Activated effector memory CD4-positive, alpha-beta T cell treated with anti-CD3 and anti-CD28 coated beads, Interleukin-2, amount 50 U/mL, for 16 hours (primary cell): ENCODE results near the gene IGFL4.
A peak's percentile ranks its signal among the peaks of the same experiment; 100 is the strongest.

Source experiments
- DNase-seq: peaks from one replicate; pipeline ENCODE4 v3.0.0-alpha.2; 2020

Gene IGFL4

DNA sequence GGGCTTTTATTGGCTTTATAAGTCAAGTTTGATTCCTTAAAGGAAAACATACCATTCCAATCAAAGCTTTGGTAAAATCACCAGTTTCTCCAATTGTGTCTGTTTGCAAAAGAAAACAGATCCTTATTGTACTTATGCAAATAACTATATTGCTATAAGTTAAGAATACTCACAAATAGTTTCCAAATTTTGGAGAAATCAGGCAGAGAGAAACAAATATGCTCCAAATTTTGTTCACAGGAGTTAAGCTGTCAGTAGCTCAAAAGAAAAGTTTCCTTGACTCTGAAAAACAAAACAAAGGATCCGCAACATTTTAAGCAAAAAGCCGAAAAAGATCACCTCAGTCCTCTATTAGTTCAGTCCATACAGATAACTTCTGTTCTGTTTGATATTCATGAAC is 19.2 kb upstream of the IGFL4 start:
- DNase-seq, result no peak

- DNase-seq, result no peak
Measured at GRCh38 chr19:46058778-46059177, 18.0 kb upstream of the IGFL4 start.

GRCh38 chr19:46056536-46056935 is 15.7 kb upstream of the IGFL4 start:
- DNase-seq, result no peak

DNA sequence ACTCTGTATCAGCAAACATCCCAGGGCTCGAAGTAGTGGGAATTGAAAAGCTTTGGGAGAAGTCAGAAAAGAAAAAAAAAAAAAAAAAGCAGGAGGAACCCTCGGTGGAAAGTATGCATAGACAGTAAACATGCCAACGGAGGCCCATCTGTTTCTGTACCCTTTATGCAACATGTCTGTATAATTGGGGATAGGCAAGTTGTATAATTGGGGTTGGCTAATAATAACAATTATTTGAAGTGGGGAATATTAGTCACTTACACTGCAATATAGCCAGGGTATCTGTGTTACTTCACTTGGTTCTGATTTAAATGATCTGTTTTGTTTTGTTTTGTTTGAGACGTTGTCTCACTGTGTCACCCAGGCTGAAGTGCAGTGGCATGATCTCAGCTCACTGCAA is 12.1 kb upstream of the IGFL4 start:
- DNase-seq, result no peak

DNA sequence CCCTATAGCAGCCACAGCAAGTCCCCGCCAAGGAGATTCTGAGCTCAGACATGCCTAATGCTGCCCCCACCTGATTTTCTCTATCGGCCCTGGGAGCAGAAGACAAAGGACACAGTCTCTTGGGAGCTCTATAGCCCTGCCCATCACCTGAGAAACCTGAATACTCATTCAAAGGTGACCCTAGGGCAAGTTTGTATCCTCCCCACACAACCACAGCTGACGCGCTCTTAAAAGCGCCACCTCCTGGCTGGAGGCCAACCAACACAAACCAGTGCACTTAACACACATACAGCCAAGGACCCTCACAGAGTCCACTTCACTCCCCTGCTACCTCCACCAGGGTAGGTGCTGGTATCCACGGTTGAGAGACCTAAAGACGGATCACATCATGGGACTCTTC is 8.8 kb upstream of the IGFL4 start:
- DNase-seq, result no peak

GRCh38 chr19:46043519-46043918 is 2.7 kb upstream of the IGFL4 start:
- DNase-seq, result no peak

GRCh38 chr19:46042252-46042883 is 1.6 kb upstream of the IGFL4 start:
- DNase-seq, result no peak

DNA sequence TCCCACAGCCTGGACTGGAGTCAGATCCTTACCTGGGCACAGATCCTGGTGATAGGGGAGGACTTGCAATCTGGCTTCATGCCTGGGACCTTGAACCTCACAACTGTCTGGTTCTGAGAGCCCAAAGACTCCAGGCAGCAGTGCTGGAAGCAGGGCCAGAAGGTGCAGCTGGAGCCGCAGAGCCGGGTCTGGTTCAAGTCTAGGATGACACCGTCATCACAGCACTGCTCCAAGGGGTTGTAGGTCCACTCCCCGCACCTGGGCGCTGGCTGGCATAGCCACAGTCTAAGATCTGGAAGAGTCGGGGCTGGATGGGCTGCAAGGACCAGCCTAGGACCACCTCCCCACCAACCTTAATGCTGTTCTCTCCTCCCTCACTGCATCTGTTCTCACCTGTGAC is 677 bp downstream of the IGFL4 start:
- DNase-seq, result no peak

- DNase-seq, result no peak
Measured at GRCh38 chr19:46036744-46037128, 4.1 kb downstream of the IGFL4 start.

DNA sequence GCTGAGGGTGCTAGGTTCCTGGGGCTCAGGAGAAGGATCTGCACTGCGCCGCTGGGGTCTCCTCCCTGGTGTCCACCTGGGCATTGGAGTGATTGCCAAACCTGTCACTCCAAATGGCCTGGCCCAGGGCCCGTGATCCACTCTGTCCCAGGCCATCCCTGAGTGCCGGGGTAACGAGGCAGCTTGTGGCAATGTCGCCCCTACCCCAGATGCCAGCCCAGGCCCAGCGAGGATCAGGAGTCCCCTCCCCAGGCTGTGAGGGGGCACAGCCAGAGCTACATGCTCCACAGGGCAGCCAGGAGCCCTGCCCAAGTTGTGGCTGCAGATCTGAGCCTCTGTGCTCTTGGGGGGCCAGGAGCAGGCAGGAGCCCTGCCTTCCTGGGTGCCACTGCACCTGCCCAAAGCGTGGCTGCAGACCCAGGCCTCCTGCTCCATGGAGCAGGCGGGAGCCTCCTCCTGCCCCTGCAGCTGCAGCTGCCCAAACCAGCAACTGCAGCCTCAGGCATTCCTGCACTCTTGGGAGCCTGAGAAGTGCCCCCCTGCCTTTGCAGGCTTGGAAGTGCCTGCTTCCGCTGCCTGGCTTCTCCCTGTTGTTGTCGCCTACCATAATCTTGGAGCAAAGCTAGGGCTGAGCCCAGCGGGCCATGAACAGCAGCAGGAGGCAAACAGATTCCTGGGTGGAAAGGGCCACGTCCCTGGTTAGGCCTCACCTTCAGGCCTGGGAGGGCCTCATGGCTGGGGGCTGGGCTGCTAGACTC is 4.6 kb downstream of the IGFL4 start:
- DNase-seq, result no peak

- DNase-seq, result no peak
Measured at GRCh38 chr19:46035546-46035945, 5.3 kb downstream of the IGFL4 start.

DNA sequence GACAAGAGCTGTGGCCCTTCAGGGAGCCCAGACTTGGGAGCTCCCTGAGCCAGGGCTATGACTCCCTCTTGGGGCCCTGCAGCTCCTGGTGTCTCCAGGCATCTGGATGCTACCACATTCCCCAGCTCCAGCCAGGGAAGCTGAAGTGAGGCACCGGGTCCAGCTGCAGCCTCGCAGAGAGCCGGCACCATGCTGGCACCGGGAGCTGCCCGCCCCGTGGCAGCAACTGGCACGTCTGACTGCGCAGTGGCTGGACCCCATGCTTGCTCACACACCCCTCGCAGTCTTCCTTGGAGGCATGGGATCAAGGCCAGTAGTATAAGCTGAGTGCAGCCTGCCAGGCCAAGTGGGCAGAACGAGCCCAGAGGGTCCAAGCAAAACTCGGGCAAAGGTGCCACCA is 7.4 kb downstream of the IGFL4 start:
- DNase-seq, result no peak

DNA sequence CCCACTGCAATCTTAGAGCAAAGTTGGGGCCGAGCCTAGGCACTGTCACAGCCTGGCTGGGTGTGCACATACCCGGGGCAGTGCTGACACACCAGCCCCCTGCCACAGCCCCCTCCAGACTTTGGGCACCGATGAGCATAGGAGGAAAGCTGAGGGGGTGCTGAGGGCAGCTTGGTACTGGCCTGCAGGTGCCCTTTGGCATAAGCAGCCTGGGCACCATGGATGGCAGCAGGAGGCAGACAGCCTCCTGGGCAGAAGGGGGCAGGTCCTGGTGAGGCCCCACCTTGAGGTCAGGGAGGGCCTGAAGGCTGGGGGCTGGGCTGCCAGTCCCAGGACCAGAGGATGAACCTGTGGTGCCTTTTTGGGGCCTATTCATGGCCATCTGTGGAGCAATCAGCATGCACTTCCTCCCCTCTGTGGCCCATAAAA is 8.2 kb downstream of the IGFL4 start:
- DNase-seq, result no peak

DNA sequence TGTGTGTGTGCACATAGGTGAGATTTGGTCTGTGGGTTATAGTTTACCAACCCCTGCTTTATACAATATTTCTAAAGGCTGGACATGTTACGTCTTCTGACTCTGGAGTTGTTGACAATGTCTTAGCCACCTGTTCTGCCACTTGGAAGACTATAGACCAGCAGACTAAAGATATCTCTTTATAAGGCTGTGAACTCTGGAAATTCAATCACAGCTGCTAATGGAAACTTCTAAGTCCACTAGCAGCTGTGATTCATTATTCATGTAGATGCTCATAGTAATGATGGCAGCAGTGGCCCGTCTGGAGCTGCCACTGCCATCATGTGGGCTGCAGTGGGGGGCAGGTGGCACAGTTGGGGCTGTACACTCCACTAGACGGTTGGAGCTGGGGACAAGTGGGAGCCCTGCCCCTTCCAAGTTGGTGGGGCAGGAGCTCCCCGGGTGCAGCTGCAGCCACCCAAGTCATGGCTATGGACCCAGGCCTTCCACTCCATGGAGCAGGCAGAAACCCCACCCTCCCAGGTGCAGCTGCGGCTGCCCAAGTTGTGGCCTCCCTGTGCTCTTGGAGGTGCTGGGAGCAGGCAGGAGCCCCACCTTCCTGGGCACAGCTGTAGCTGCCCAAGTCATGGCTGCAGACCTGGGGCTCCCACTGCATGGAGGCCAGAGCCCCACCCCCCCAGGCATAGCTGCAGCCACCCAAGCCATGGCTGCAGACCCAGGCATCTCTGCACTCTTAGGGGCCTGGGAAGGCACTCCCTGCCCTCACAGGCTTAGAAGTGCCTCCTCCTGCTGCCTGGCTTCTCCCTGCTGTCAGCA is 8.8 kb downstream of the IGFL4 start:
- no peak for DNase-seq

- DNase-seq, result no peak
Measured at GRCh38 chr19:46030812-46031550, 9.8 kb downstream of the IGFL4 start.

DNA sequence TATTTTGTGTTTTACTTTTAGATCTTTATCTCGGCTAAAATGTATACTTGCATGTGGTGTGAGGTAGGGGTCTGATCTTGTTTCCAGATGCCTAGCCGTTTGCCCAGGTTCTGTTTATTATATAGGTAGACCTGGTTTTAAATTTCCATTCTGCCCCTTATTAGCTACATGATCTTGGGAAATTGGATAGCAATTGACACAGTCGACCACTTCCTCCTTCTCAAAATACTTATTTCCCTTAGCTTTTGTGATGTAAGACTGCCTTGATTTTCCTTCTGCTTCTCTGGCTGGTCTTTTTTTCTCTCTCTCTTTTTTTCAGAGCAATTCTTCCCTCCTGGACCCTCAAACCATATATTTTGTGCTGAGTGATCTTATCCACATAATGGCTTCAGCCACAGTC is 15.0 kb downstream of the IGFL4 start:
- no peak for DNase-seq

- no peak for DNase-seq
Measured at GRCh38 chr19:46023311-46023779, 17.5 kb downstream of the IGFL4 start.

DNA sequence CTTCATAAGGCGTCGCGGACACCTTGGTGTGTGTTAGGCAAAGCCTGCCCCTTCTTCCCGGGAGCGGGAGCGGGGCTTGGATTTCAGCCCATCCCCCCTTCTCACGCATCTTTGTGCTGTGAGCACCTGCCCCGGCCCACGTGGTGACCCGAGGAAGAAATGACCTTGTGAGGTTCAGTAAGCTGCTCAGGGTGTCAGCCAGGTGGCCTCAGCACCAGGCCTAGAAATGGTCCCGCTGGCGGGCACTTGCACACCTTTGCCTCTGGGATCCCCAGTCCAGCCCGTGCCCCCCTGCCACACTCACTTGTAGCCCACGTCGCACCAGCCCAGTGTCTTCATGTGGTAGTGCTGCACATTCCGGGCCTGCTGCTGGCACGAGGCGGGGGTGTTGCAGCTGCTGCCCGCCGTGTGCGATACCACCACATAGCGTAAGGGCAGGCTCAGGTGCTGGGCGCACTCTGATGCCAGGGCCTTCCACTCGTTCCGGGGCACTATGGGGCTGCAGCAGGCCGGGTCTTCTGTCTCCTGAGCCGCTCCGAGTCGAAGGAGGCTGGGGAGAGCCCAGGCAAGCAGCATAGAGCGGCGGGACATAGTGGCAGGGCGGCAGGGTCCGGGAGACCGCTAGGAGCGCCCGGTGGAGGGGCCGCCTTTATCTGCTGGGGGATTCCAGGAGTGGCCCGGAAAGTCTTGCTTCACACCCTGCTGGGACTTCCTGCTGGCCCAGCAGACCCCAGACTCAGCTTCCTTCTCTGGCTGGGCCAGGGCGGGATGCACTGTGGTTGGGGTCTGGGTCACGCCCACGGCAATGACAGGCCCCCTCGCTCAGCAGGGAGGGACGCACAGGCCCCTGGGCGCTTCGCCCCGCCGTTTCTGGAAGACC is 18.1 kb downstream of the IGFL4 start, which contains the start of gene PGLYRP1:
TSS of gene PGLYRP1 (minus strand) at position 623 of the 880 bp plus-strand sequence. CDS start at position 591, 32 bp downstream.
- DNase-seq, result no peak

DNA sequence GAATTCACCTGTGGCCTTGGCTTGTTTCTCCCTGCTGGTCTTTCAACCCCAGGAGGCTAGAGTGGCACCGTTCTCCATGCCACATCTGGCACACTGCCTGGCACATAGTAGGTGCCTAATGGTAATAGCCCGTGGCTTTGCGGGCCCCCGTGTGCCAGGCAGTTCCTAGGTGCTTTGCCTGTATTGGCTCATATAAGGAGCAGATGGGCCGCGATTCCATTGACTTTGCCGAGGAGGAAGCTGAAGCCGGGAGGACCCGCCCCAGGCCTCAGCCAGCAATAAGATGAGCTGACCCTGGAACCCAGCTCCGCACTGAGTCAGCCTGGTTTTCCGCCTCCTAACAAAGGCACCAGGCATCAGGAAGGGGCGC is 18.8 kb downstream of the IGFL4 start:
- DNase-seq, result no peak

DNA sequence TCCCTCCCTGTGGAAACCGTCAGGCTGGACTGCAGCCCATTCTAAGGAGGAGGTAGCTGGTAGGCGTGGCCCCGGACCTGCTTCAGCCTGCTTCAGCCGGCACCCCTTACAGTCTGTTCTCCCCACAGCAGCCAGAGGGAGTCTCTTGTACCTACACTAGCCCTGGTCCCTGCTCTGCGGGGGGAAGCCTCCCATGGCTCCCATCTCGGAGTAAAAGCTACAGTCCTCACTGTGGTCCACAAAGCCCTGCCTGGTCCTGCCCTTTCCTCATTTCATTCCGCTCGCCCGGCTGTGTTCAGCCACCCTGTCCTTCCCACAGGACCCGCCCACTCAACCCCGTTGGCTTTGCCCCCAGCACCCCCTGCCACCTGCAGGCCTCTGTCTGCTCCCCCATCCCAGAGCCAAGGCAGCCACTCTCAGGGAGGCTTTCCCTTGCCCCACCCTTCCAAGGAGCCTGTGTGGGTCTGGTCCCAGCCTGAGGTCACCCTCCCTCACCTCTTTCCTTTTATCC is 19.2 kb downstream of the IGFL4 start:
- peak; percentile 56 for DNase-seq

- DNase-seq, result no peak
Measured at GRCh38 chr19:46020819-46021125, 20.0 kb downstream of the IGFL4 start.

- DNase-seq, result peak; percentile 33
Measured at GRCh38 chr19:46019270-46019669, 21.5 kb downstream of the IGFL4 start.
